HG03558 (cell line): ENCODE results near the gene FAM240A.

ENCODE experiments used
- ATAC-seq: cut with Tn5 transposase; IDR thresholded peaks from one replicate; pipeline ENCODE4 v1.9.1; 2021; ENCODE audit warnings: moderate number of reproducible peaks; ENCODE audit not compliant: unreplicated experiment; ENCODE audit errors: extremely low read depth

Gene FAM240A

GRCh38 chr3:46660003-46660402 lies 47.7 kb downstream of the FAM240A start:
- no peak for ATAC-seq

- ATAC-seq = no peak
Observed at GRCh38 chr3:46660543-46661523, 48.5 kb downstream of the FAM240A start.

GRCh38 chr3:46661776-46662766 lies 49.7 kb downstream of the FAM240A start:
- no peak for ATAC-seq

GRCh38 chr3:46662771-46663551 lies 50.6 kb downstream of the FAM240A start:
- no peak for ATAC-seq

GRCh38 chr3:46663591-46664135 lies 51.3 kb downstream of the FAM240A start:
- ATAC-seq = no peak

- no peak for ATAC-seq
Observed at GRCh38 chr3:46664188-46664970, 52.1 kb downstream of the FAM240A start.

GRCh38 chr3:46664971-46665762 lies 52.8 kb downstream of the FAM240A start:
- no peak for ATAC-seq

- no peak for ATAC-seq
Observed at GRCh38 chr3:46665763-46666452, 53.6 kb downstream of the FAM240A start.

GRCh38 chr3:46666453-46666845 lies 54.1 kb downstream of the FAM240A start:
- no peak for ATAC-seq

- no peak for ATAC-seq
Observed at GRCh38 chr3:46667061-46667621, 54.8 kb downstream of the FAM240A start.

- no peak for ATAC-seq
Observed at GRCh38 chr3:46667657-46668056, 55.3 kb downstream of the FAM240A start.

GRCh38 chr3:46668116-46668515 lies 55.8 kb downstream of the FAM240A start:
- no peak for ATAC-seq

GRCh38 chr3:46668591-46668990 lies 56.3 kb downstream of the FAM240A start:
- no peak for ATAC-seq

- no peak for ATAC-seq
Observed at GRCh38 chr3:46669191-46669999, 57.1 kb downstream of the FAM240A start.

GRCh38 chr3:46670000-46670890 lies 57.9 kb downstream of the FAM240A start:
- ATAC-seq = no peak
